GM12878 (cell line): Measurements from ENCODE around the gene STK38. TPM values are rescaled to one million over a fixed set of nuclear protein-coding genes. Genes with fewer than 3 reads are reported as not detected.
A peak's percentile ranks its signal among the peaks of the same experiment; 100 is the strongest.

Experiments used
- ATAC-seq: fragments of 200-7000 bp; cut with Tn5 transposase; 3 replicates; pipeline ENCODE4 v1.9.1; 2020; ENCODE audit warnings: mild to moderate bottlenecking, moderate library complexity
- BruUV-seq: library from RNA; stranded (reverse); fragments of 400-500 nt; replicated peaks from 2 replicates; lab custom pipeline; 2021; lab: Mats Ljungman, UMichigan
- CTCF ChIA-PET: fragments of 300-600 bp; sonication (Branson Sonifier 250); formaldehyde crosslinking; extraction: SDS; loops from one replicate; lab custom pipeline; 2021; ENCODE audit warnings: inconsistent platforms; lab: Yijun Ruan, JAX
- POLR2A ChIA-PET: fragments of 350-600 bp; formaldehyde crosslinking; extraction: SDS; loops from one replicate; lab custom pipeline; 2021; ENCODE audit warnings: inconsistent platforms; lab: Charles Lee
- RAD21 ChIA-PET: fragments of 300-600 bp; sonication (Branson Sonifier 250); formaldehyde crosslinking; loops from one replicate; lab custom pipeline; 2023; ENCODE audit warnings: antibody characterized with exemption; ENCODE audit not compliant: unreplicated experiment; lab: Charles Lee
- SMC1A ChIA-PET: fragments of 300-600 bp; sonication (Branson Sonifier 250); formaldehyde crosslinking; loops from one replicate; lab custom pipeline; 2023; ENCODE audit not compliant: unreplicated experiment, uncharacterized antibody; lab: Charles Lee
- DNase-seq: peaks from one replicate; pipeline ENCODE4 v3.0.0-alpha.2; 2011; ENCODE audit warnings: low read depth, low spot score
- FAIRE-seq: peaks from 3 replicates; lab custom pipeline; 2011; peaks lifted over from hg19 to GRCh38; lab: Jason Lieb, UNC
- H2AFZ ChIP-seq: 2 replicates; pipeline ENCODE4 v1.6.0; 2011; ENCODE audit warnings: low read depth, low read length, control low read depth; ENCODE audit not compliant: control insufficient read depth
- H3K27ac ChIP-seq: 2 replicates; pipeline ENCODE4 v1.5.1; 2011; ENCODE audit warnings: control low read depth; ENCODE audit not compliant: control insufficient read depth, insufficient read depth
- H3K27me3 ChIP-seq, 2 experiments: replicated peaks in 1 of 2; 2 replicates each; pipeline versions ENCODE4 v1.6.0 to v1.6.1; 2011; ENCODE audit warnings: low read length in 1 of 2; ENCODE audit not compliant: control insufficient read depth in 2 of 2, insufficient read depth in 2 of 2
- H3K36me3 ChIP-seq, 2 experiments: 2 replicates each; pipeline ENCODE4 v1.5.1; 2011; ENCODE audit warnings: low read length in 1 of 2; ENCODE audit not compliant: control insufficient read depth in 2 of 2, insufficient read depth in 2 of 2
- H3K4me1 ChIP-seq: 2 replicates; pipeline ENCODE4 v1.6.1; 2011; ENCODE audit warnings: mild to moderate bottlenecking, low read length, moderate library complexity, mixed read lengths; ENCODE audit not compliant: control insufficient read depth, insufficient read depth
- H3K4me2 ChIP-seq: 2 replicates; pipeline ENCODE4 v1.6.0; 2011; ENCODE audit warnings: control low read depth; ENCODE audit not compliant: control insufficient read depth, insufficient read depth
- H3K4me3 ChIP-seq: fragments of 200-600 bp; sonication (generic); 2 replicates; pipeline ENCODE4 v1.5.1; 2016
- H3K79me2 ChIP-seq: 2 replicates; pipeline ENCODE4 v1.6.0; 2011; ENCODE audit warnings: low read length; ENCODE audit not compliant: control insufficient read depth, insufficient read depth
- H3K9ac ChIP-seq: 2 replicates; pipeline ENCODE4 v1.8.0; 2011; ENCODE audit warnings: low read length, control low read depth, mixed read lengths; ENCODE audit not compliant: control insufficient read depth, insufficient read depth
- H3K9me3 ChIP-seq: replicated peaks from 3 replicates; pipeline ENCODE4 v1.5.1; 2011; ENCODE audit warnings: mild to moderate bottlenecking, low read length; ENCODE audit not compliant: control insufficient read depth, insufficient read depth
- H4K20me1 ChIP-seq: 2 replicates; pipeline ENCODE4 v1.6.0; 2011; ENCODE audit not compliant: control insufficient read depth, insufficient read depth
- CBX5 ChIP-seq: sonication (generic); IDR thresholded peaks from 2 replicates; pipeline ENCODE4 v1.6.1; 2016; ENCODE audit warnings: low read depth, moderate library complexity, mild to moderate bottlenecking, inconsistent platforms
- EED ChIP-seq: sonication (generic); IDR thresholded peaks from 2 replicates; pipeline ENCODE4 v1.6.1; 2016; ENCODE audit warnings: antibody characterized with exemption, low read depth
- HDAC2 ChIP-seq: fragments of 200-600 bp; sonication (generic); IDR thresholded peaks from 2 replicates; pipeline ENCODE4 v1.6.1; 2017
- HDGF ChIP-seq: fragments of 450-650 bp; IDR thresholded peaks from 2 replicates; pipeline ENCODE4 v1.6.1; 2016; ENCODE audit warnings: antibody characterized with exemption
- MYB ChIP-seq: fragments of 150-350 bp; IDR thresholded peaks from 2 replicates; pipeline ENCODE4 v1.6.1; 2014; ENCODE audit warnings: mild to moderate bottlenecking, low read depth, low read length, borderline replicate concordance
- NKRF ChIP-seq: fragments of 450-650 bp; conservative IDR thresholded peaks from 2 replicates; pipeline ENCODE4 v1.6.1; 2017; ENCODE audit warnings: mild to moderate bottlenecking, moderate library complexity
- SREBF2 ChIP-seq: IDR thresholded peaks from 2 replicates; pipeline ENCODE4 v1.6.1; 2012; ENCODE audit warnings: mild to moderate bottlenecking, low read length
- TCF7 ChIP-seq: IDR thresholded peaks from 2 replicates; pipeline ENCODE4 v1.6.1; 2014; ENCODE audit warnings: antibody characterized with exemption, borderline replicate concordance
- WGBS: methylation state at CpG from one replicate; pipeline ENCODE4 v1.1.6; 2016; ENCODE audit warnings: low lambda C conversion rate; ENCODE audit not compliant: insufficient replicate concordance, insufficient coverage; ENCODE audit errors: missing lambda C conversion rate; 5-methylcytosine and 5-hydroxymethylcytosine counted together
- in situ Hi-C: fragments of 300-500 bp; cut with MboI; formaldehyde crosslinking; loops from 9 replicates; pipeline ENCODE4 v1.14.3; 2018; ENCODE audit warnings: mixed read lengths
- intact Hi-C: fragments of 100-400 bp; cut with micrococcal nuclease; formaldehyde crosslinking; loops from one replicate; pipeline ENCODE4 v1.14.2; 2022; ENCODE audit not compliant: unreplicated experiment
- polyA plus RNA-seq, 11 experiments: library from polyadenylated mRNA; depleted of rRNA in 4 of 11; unstranded in 6 of 11; stranded (reverse) in 5 of 11; fragments of >200 nt; fragmentation: Nextera tagmentation in 4 of 11; fragmentation: Illumina TruSeq in 1 of 11; extraction: Ambion mirVana in 4 of 11; extraction: Trizol in 1 of 11; gene quantifications; 1 replicate in 1 of 11; 2 replicates in 10 of 11; pipeline versions ENCODE4 v1.2.1 to v1.2.3, GENCODE V29; 2011 to 2016; ENCODE audit warnings: inconsistent platforms in 2 of 11, missing spikeins in 2 of 11, low read depth in 1 of 11
- total RNA-seq, 4 experiments: library from RNA; depleted of rRNA in 3 of 4; stranded (reverse); fragments of >200 nt in 3 of 4; fragmentation: Illumina TruSeq in 1 of 4; extraction: Trizol in 1 of 4; gene quantifications; 2 replicates each; pipeline versions ENCODE4 v1.2.1 to v1.2.3, GENCODE V29; 2013 to 2021
- TF ChIP-seq, protein P1 (sequence below): fragments of 450-650 bp; IDR thresholded peaks from 2 replicates; pipeline ENCODE4 v1.6.1; 2018; ENCODE audit warnings: mild to moderate bottlenecking, low read depth, moderate library complexity; ENCODE audit not compliant: partially characterized antibody

The STK38 gene
- total and polyA plus RNA-seq, 10 of the 15 experiments (the other 5 are each of a cell fraction or from before 2014, with no cell fraction given): 4.1 to 18.7 (median 13.6) TPM

GRCh38 chr6:36547646-36548400 is 544 bp upstream of the STK38 start:
- in situ Hi-C loops: no loop called here
- no peak overlapping the region for H3K4me3 ChIP-seq

More at GRCh38 chr6:36547646-36548400, 544 bp upstream of the STK38 start:
- 57% methylated on average over 13 of the region's 13 CpGs for WGBS
- TF ChIP-seq HDGF: no peak
- no peak for TF ChIP-seq SREBF2
- TF ChIP-seq CBX5: no peak
- no peak for TF ChIP-seq NKRF
- TF ChIP-seq TCF7: no peak
- no peak for TF ChIP-seq EED
- TF ChIP-seq, protein P1, sequence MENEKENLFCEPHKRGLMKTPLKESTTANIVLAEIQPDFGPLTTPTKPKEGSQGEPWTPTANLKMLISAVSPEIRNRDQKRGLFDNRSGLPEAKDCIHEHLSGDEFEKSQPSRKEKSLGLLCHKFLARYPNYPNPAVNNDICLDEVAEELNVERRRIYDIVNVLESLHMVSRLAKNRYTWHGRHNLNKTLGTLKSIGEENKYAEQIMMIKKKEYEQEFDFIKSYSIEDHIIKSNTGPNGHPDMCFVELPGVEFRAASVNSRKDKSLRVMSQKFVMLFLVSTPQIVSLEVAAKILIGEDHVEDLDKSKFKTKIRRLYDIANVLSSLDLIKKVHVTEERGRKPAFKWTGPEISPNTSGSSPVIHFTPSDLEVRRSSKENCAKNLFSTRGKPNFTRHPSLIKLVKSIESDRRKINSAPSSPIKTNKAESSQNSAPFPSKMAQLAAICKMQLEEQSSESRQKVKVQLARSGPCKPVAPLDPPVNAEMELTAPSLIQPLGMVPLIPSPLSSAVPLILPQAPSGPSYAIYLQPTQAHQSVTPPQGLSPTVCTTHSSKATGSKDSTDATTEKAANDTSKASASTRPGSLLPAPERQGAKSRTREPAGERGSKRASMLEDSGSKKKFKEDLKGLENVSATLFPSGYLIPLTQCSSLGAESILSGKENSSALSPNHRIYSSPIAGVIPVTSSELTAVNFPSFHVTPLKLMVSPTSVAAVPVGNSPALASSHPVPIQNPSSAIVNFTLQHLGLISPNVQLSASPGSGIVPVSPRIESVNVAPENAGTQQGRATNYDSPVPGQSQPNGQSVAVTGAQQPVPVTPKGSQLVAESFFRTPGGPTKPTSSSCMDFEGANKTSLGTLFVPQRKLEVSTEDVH: no peak
- TF ChIP-seq MYB: no peak
- TF ChIP-seq HDAC2: no peak
- intact Hi-C loops: loop anchor here (1.0 to 5.0 kb wide), 2 partner anchors 46 to 134 kb away; partner anchors contain the start of gene SRSF3
- ChIA-PET POLR2A (interaction anchor here (0.5 to 1.8 kb wide), 4 partner anchors 9 to 46 kb away, joined by 3 to 5 read pairs (median 4); no protein-coding TSS in a partner anchor), RAD21 (interaction anchor here (1.0 kb wide), 2 partner anchors 50 to 63 kb away, joined by 3 to 4 read pairs; no protein-coding TSS in a partner anchor), SMC1A (interaction anchor here (0.9 to 1.5 kb wide), 9 partner anchors 10 to 137 kb away, joined by 3 to 5 read pairs (median 3); no protein-coding TSS in a partner anchor), CTCF (interaction anchor here (1.1 kb wide), 1 partner anchor 125 kb away, joined by 4 read pairs; no protein-coding TSS in a partner anchor)
- DNase-seq (no peak), ATAC-seq (no peak), FAIRE-seq (no peak)
- Histone ChIP-seq H3K27me3 (no peaks in the 10 kb centered on the region), H3K9ac (no peak overlapping the region), H3K36me3 (no peaks in the 10 kb centered on the region), H4K20me1 (no peaks in the 10 kb centered on the region), H3K27ac (no peak overlapping the region), H2AFZ (peak overlapping the region; percentile 45), H3K4me1 (peaks cover 19% of the 10 kb centered on the region), H3K4me2 (peak overlapping the region; percentile 53; the same call in 1 of the 2 replicates), H3K9me3 (no peaks in the 10 kb centered on the region), H3K79me2 (peaks cover 38% of the 10 kb centered on the region)
- no TSS peak for BruUV-seq
